Effector memory CD8-positive, alpha-beta T cell (primary cell): ENCODE data around the gene LYRM1.
"Not testable (repeated sequence)": the region's sequence is repeated elsewhere in the genome, so short reads cannot be mapped to it uniquely, and the experiment has no call there.

Source experiments
- ATAC-seq: fragments of 150-1000 bp; cut with Tn5 transposase; replicated peaks from 2 replicates; pipeline ENCODE4 v1.10.0; 2021; ENCODE audit warnings: mild to moderate bottlenecking, moderate library complexity
- DNase-seq, 3 experiments: peaks; one replicate each; pipeline ENCODE4 v3.0.0; 2021
- H3K27ac Mint-ChIP-seq, 2 donors: one replicate each; pipeline ENCODE4 v1.8.0; 2022; ENCODE audit warnings: mild to moderate bottlenecking in 2 of 2, mixed read lengths in 2 of 2, moderate library complexity in 2 of 2
- H3K27me3 Mint-ChIP-seq, 2 donors: one replicate each; pipeline ENCODE4 v1.8.0; 2022; ENCODE audit warnings: mixed read lengths in 2 of 2
- H3K36me3 Mint-ChIP-seq: one replicate; pipeline ENCODE4 v1.8.0; 2022; ENCODE audit warnings: mild to moderate bottlenecking, moderate library complexity, mixed read lengths; ENCODE audit not compliant: insufficient read depth
- H3K4me1 Mint-ChIP-seq, 2 donors: one replicate each; pipeline ENCODE4 v1.8.0; 2022; ENCODE audit warnings: low read depth in 2 of 2, mixed read lengths in 2 of 2
- H3K4me3 Mint-ChIP-seq, 2 donors: one replicate each; pipeline ENCODE4 v1.8.0; 2022; ENCODE audit warnings: mild to moderate bottlenecking in 2 of 2, mixed read lengths in 2 of 2, moderate library complexity in 2 of 2
- H3K9me3 Mint-ChIP-seq, 2 donors: one replicate each; pipeline ENCODE4 v1.8.0; 2022; ENCODE audit warnings: mixed read lengths in 2 of 2

Gene LYRM1

GRCh38 chr16:20957153-20957552 lies 56.6 kb downstream of the LYRM1 start:
- no peak for DNase-seq
- peaks cover 7 to 9% of the 10 kb centered on the region in 2 donors for H3K27me3 Mint-ChIP-seq
- no peaks in the 10 kb centered on the region for H3K9me3 Mint-ChIP-seq
- ATAC-seq: no peak
- H3K4me1 Mint-ChIP-seq: no peaks in the 10 kb centered on the region
- no peaks in the 10 kb centered on the region for H3K36me3 Mint-ChIP-seq
- H3K27ac Mint-ChIP-seq: peak overlapping the region in 1 of 2 donors; percentile 12
- H3K4me3 Mint-ChIP-seq: no peak overlapping the region

- Mint-ChIP-seq H3K9me3 (no peaks in the 10 kb centered on the region), H3K36me3 (no peaks in the 10 kb centered on the region), H3K27me3 (peaks cover 0 to 5% of the 10 kb centered on the region in 2 donors), H3K4me1 (no peaks in the 10 kb centered on the region), H3K4me3 (no peak overlapping the region), H3K27ac (no peak overlapping the region)
- ATAC-seq (no peak), DNase-seq (no peak)
These were observed 60.3 kb downstream of the LYRM1 start for GRCh38 chr16:20960899-20961298.

GRCh38 chr16:20968765-20969164 lies 68.2 kb downstream of the LYRM1 start:
- no peaks in the 10 kb centered on the region for H3K9me3 Mint-ChIP-seq
- DNase-seq (no peak), ATAC-seq (no peak)
- no peak overlapping the region for H3K4me3 Mint-ChIP-seq
- H3K27ac Mint-ChIP-seq: no peak overlapping the region
- peaks cover 10 to 12% of the 10 kb centered on the region in 2 donors for H3K27me3 Mint-ChIP-seq
- no peaks in the 10 kb centered on the region for H3K36me3 Mint-ChIP-seq
- no peaks in the 10 kb centered on the region for H3K4me1 Mint-ChIP-seq

GRCh38 chr16:20969386-20969785 lies 68.8 kb downstream of the LYRM1 start:
- Mint-ChIP-seq H3K27me3 (peaks cover 10 to 12% of the 10 kb centered on the region in 2 donors), H3K4me3 (no peak overlapping the region), H3K9me3 (no peaks in the 10 kb centered on the region), H3K27ac (no peak overlapping the region), H3K4me1 (no peaks in the 10 kb centered on the region), H3K36me3 (no peaks in the 10 kb centered on the region)
- DNase-seq: no peak
- no peak for ATAC-seq

- H3K4me1 Mint-ChIP-seq: no peaks in the 10 kb centered on the region
- ATAC-seq (no peak), DNase-seq (no peak)
- H3K9me3 Mint-ChIP-seq: no peaks in the 10 kb centered on the region
- H3K36me3 Mint-ChIP-seq: no peaks in the 10 kb centered on the region
- no peak overlapping the region for H3K4me3 Mint-ChIP-seq
- H3K27ac Mint-ChIP-seq: no peak overlapping the region
- peaks cover 19 to 20% of the 10 kb centered on the region in 2 donors for H3K27me3 Mint-ChIP-seq
These were observed 70.8 kb downstream of the LYRM1 start for GRCh38 chr16:20971401-20971800.

- H3K4me1 Mint-ChIP-seq, H3K36me3 Mint-ChIP-seq, ATAC-seq, DNase-seq, H3K9me3 Mint-ChIP-seq, H3K4me3 Mint-ChIP-seq, H3K27ac Mint-ChIP-seq: not testable (repeated sequence)
- H3K27me3 Mint-ChIP-seq: peaks cover 13 to 20% of the 10 kb centered on the region in 2 donors
These were observed 72.6 kb downstream of the LYRM1 start for GRCh38 chr16:20973201-20973600.
